Activated CD4-positive, alpha-beta T cell treated with anti-CD3 and anti-CD28 coated beads for 36 hours (primary cell): ENCODE data around the gene ARHGEF37. TPM values are rescaled to one million over a fixed set of nuclear protein-coding genes. Genes with fewer than 3 reads are reported as not detected.
A peak's percentile ranks its signal among the peaks of the same experiment; 100 is the strongest.

ENCODE experiments used
- ATAC-seq: fragments of 200-7000 bp; cut with Tn5 transposase; one replicate; pipeline ENCODE4 v1.10.0; 2021; ENCODE audit warnings: mild to moderate bottlenecking, moderate library complexity
- CTCF ChIA-PET: fragments of 350-600 bp; sonication (Branson Sonifier 250); formaldehyde crosslinking; loops from one replicate; lab custom pipeline; 2021; ENCODE audit warnings: antibody characterized with exemption; lab: Charles Lee
- POLR2A ChIA-PET: fragments of 350-600 bp; sonication (Branson Sonifier 250); formaldehyde crosslinking; loops from one replicate; lab custom pipeline; 2021; ENCODE audit warnings: antibody characterized with exemption, inconsistent platforms; lab: Charles Lee
- DNase-seq: peaks from one replicate; pipeline ENCODE4 v3.0.0-alpha.2; 2020
- H3K27ac Mint-ChIP-seq: one replicate; pipeline ENCODE4 v1.8.0; 2021; ENCODE audit warnings: mixed read lengths
- H3K27me3 Mint-ChIP-seq: one replicate; pipeline ENCODE4 v1.8.0; 2021; ENCODE audit warnings: mixed read lengths
- H3K36me3 Mint-ChIP-seq: one replicate; pipeline ENCODE4 v1.8.0; 2021; ENCODE audit warnings: low read depth, mixed read lengths
- H3K4me1 Mint-ChIP-seq: one replicate; pipeline ENCODE4 v1.8.0; 2021; ENCODE audit warnings: mixed read lengths
- H3K4me3 Mint-ChIP-seq: one replicate; pipeline ENCODE4 v1.8.0; 2021; ENCODE audit warnings: mild to moderate bottlenecking, moderate library complexity, mixed read lengths
- H3K9me3 Mint-ChIP-seq: one replicate; pipeline ENCODE4 v1.8.0; 2021; ENCODE audit warnings: low read depth, mixed read lengths
- intact Hi-C, 2 experiments: fragments of 100-400 bp; cut with DNase I in 1 of 2; cut with micrococcal nuclease in 1 of 2; formaldehyde crosslinking; loops; one replicate each; pipeline versions ENCODE4 v1.14.2 to v1.15.1; 2022 to 2024; cut with DNase I, micrococcal nuclease
- total RNA-seq, 2 experiments: library from RNA; stranded (reverse); gene quantifications; one replicate each; pipeline ENCODE4 v1.2.3, GENCODE V29; 2021

The ARHGEF37 gene
- total RNA-seq, 2 experiments from 2014 or later = 1.7 to 2.1 TPM

DNA sequence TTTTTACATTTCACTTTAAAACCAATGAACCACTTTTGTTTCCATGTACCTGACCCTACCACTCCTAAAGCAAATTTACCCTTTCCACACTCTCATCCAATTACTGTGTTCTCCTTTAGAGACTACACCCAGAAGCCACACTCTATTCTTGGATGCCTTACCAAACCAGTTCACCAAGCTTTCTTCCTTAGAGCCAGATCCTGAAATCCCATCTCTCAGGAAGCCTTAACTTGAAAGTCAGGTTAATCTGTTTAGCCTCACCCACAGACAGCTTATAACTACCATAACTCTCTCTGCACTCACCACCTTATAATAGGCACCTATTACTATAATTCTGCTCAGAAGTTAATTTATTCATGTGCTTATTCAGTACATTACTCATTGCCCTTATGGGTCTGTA lies 34.3 kb upstream of the ARHGEF37 start:
- Mint-ChIP-seq H3K27me3 (no peaks in the 10 kb centered on the region), H3K4me1 (peaks cover 54% of the 10 kb centered on the region), H3K36me3 (peaks cover 66% of the 10 kb centered on the region), H3K4me3 (peak overlapping the region; percentile 95), H3K9me3 (no peaks in the 10 kb centered on the region), H3K27ac (peak overlapping the region; percentile 82)
- ChIA-PET CTCF (interaction anchor here (0.5 to 1.4 kb wide), 3 partner anchors 14 to 29 kb away, joined by 3 to 4 read pairs (median 3); no protein-coding TSS in a partner anchor), POLR2A (interaction anchor here (2.1 kb wide), 1 partner anchor 11 kb away, joined by 5 read pairs; no protein-coding TSS in a partner anchor)
- intact Hi-C loops = loop anchor here (5.0 kb wide), 1 partner anchor 35 kb away; no protein-coding TSS in a partner anchor
- ATAC-seq = no peak
- DNase-seq = no peak

DNA sequence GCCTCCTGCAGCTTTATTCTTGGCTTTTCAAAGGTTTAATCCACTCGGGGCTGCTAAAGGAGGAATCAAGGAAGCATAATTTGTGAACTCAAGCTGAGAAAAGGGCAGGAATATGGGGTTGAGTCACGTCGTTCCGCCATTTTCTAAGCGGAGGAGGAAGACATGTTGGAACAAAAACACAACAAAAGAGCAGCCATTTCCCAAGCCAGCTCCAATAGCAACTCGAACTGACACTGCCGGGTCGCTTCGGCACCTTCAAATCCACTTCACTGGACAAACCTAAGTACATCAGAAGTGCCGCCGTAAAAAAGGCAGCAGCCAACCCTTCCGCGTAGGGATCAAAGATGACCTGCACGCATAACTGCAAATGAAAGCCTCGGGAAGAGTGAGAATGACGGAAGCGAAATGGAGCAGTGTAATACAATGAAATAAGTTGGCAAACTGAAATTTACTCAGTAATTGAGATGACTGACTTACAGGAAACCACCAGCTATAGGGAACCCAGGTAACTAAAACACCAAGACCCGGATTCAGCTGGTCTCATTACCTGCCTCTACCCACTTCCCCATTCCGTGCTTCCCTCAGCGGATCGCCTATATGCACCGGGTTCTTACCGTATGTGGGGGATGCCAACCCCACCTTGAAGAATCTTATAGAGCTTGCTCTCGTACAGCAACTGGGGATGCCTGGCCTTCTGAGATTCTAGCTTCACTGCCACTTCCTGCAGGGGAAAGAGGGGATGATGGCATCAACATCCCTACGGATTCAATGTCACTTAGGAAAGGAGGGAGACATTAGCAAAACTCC lies 31.6 kb upstream of the ARHGEF37 start:
- intact Hi-C loops = loop anchor here (2.0 to 5.0 kb wide), 3 partner anchors 37 to 1167 kb away; partner anchors contain the start of genes FBXO38 (in 1 of the 2) and RPS14 (in 1 of the 2)
- Mint-ChIP-seq H3K27me3 (no peaks in the 10 kb centered on the region), H3K4me1 (peaks cover 42% of the 10 kb centered on the region), H3K27ac (peak overlapping the region; percentile 100), H3K9me3 (no peaks in the 10 kb centered on the region), H3K4me3 (peak overlapping the region; percentile 95), H3K36me3 (peaks cover 56% of the 10 kb centered on the region)
- DNase-seq = peak; percentile 66
- ChIA-PET CTCF (interaction anchor here (0.7 to 2.9 kb wide), 12 partner anchors 9 to 204 kb away, joined by 3 to 12 read pairs (median 4); partner anchors contain the start of gene GRPEL2), POLR2A (interaction anchor here (0.6 to 3.3 kb wide), 12 partner anchors 12 to 204 kb away, joined by 3 to 31 read pairs (median 3); partner anchors contain the start of genes GRPEL2 and PCYOX1L)
- peak; percentile 6 for ATAC-seq

DNA sequence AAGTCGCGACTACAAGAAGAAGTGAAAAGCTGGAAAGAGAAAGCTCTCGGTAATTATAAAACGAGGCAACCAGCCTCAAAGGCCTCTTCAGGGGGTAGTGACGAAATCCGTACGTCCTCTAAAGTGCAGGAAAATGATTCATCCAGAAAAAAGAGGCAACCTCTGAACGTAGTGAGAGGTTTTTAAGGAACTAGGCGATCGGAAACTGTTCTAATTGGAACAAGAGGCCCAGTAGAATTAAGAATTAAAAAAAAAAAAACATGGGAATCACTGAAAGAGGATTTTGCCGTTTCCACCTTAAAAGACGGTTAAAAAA lies 31.1 kb upstream of the ARHGEF37 start:
- intact Hi-C loops = loop anchor here in 1 of 2 experiments (2.0 kb wide), 2 partner anchors 899 to 1167 kb away; partner anchors contain the start of genes FBXO38 and RPS14
- CTCF ChIA-PET = interaction anchor here (0.6 to 2.9 kb wide), 10 partner anchors 10 to 410 kb away, joined by 3 to 12 read pairs (median 4); partner anchors contain the start of gene GRPEL2
- peak overlapping the region; percentile 95 for H3K4me3 Mint-ChIP-seq
- POLR2A ChIA-PET = interaction anchor here (0.6 to 3.3 kb wide), 9 partner anchors 12 to 190 kb away, joined by 3 to 31 read pairs (median 3); no protein-coding TSS in a partner anchor
- no peak for ATAC-seq
- DNase-seq = peak; percentile 37
- peaks cover 51% of the 10 kb centered on the region for H3K36me3 Mint-ChIP-seq
- H3K27me3 Mint-ChIP-seq = no peaks in the 10 kb centered on the region
- no peaks in the 10 kb centered on the region for H3K9me3 Mint-ChIP-seq
- peak overlapping the region; percentile 100 for H3K27ac Mint-ChIP-seq
- H3K4me1 Mint-ChIP-seq = peaks cover 38% of the 10 kb centered on the region

DNA sequence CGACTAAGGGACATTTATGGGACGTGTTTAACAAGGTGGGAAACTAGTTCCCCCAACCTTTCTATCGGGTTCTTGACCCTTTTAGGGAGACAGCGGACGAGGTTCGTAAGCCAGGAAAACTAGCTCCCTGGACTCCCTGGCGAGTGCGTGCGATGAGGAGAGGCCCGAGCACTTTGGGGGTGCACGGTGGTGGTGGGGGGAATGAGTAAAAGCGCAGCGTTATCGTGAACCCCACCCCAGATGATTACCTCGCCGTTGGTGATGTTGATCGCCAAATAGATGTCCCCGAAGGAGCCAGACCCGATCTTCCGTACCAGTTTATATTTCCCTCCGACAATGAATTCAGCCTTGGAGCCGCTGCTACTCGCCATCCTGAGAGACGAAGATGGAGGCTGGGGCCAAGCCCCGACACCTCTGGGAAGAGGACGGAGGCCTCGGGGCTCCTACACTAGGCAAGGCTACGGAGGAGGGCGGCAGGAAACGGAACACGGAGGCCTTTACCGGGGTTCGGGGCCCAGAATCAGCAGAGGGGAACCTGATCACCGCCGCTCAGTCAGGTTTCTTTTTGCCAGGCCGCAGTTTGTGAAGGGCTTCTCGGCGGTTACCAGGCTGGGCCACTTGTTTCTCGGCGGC lies 30.6 kb upstream of the ARHGEF37 start:
- CTCF ChIA-PET = interaction anchor here (0.6 to 2.9 kb wide), 20 partner anchors 8 to 409 kb away, joined by 3 to 20 read pairs (median 4); partner anchors contain the start of genes ARHGEF37 and GRPEL2
- intact Hi-C loops = loop anchor here (1.0 to 2.0 kb wide), 7 partner anchors 26 to 1168 kb away; partner anchors contain the start of genes GRPEL2 (in 2 of the 2), FBXO38 (in 1 of the 2), HMGXB3 (in 1 of the 2) and RPS14 (in 1 of the 2)
- Mint-ChIP-seq H3K27ac (peak overlapping the region; percentile 100), H3K9me3 (no peaks in the 10 kb centered on the region), H3K4me3 (peak overlapping the region; percentile 95), H3K4me1 (peaks cover 33% of the 10 kb centered on the region), H3K36me3 (peaks cover 46% of the 10 kb centered on the region), H3K27me3 (no peaks in the 10 kb centered on the region)
- ATAC-seq (peak; percentile 4), DNase-seq (no peak)
- POLR2A ChIA-PET = interaction anchor here (0.5 to 3.3 kb wide), 9 partner anchors 12 to 205 kb away, joined by 3 to 31 read pairs (median 4); partner anchors contain the start of genes GRPEL2 and PCYOX1L

DNA sequence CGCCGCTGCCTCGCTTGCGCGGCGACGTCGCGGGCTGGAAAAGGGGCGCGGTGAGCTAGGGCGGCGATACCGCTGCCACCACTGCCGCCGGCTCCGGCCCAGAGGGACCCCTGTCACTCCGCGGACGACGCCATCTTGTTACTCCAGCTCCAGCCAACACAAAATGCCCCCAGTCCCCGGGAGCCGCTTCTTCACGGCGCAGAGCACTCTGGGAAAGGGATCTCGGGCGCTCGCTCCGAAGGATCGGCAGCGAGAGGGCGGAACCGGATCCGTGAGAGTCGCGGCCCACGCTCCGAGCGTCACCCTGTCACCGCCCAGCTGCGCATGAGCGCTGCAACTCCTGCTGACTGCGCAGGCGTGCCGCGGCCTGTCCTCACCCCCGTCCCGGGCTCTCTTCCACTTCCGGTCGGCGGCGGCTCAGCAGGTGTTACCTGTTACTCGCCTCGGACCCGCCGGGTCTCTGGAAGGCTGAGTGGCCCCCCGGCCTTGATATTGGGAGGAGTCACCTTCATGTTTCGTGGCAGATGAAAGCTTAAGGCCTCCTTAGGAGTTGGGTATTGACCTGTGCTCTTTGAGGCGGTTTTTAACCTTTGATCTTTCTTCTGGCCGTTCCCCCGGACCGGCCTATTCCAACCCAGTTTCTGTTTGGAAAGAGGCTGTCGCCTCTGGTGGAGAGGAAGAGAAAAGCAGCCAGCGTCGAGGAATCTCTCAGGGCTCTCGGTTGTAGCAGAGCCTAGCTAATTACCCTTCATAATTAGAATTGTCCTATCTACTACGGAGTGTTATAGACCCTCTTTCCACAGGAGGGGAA lies 29.9 kb upstream of the ARHGEF37 start, which contains the start of gene CSNK1A1:
TSS of gene CSNK1A1 (minus strand) at position 213 of the 811 bp plus-strand sequence. CDS start 475 bp downstream, outside the sequence.
- peak; percentile 90 for ATAC-seq
- peaks cover 27% of the 10 kb centered on the region for H3K4me1 Mint-ChIP-seq
- no peaks in the 10 kb centered on the region for H3K9me3 Mint-ChIP-seq
- peak within 1 kb of the TSS; percentile 95 for H3K4me3 Mint-ChIP-seq
- H3K27ac Mint-ChIP-seq = peak within 1 kb of the TSS; percentile 100
- H3K27me3 Mint-ChIP-seq = no peaks in the 10 kb centered on the region
- DNase-seq = peak; percentile 100
- intact Hi-C loops = loop anchor here (1.0 to 2.0 kb wide), 7 partner anchors 25 to 1169 kb away; partner anchors contain the start of genes GRPEL2 (in 2 of the 2), FBXO38 (in 1 of the 2), HMGXB3 (in 1 of the 2) and RPS14 (in 1 of the 2)
- CTCF ChIA-PET = interaction anchor here (0.6 to 2.9 kb wide), 22 partner anchors 8 to 800 kb away, joined by 3 to 20 read pairs (median 4); partner anchors contain the start of genes ARHGEF37 and GRPEL2
- POLR2A ChIA-PET = interaction anchor here (0.5 to 3.3 kb wide), 8 partner anchors 11 to 206 kb away, joined by 3 to 31 read pairs (median 4); partner anchors contain the start of genes GRPEL2 and PCYOX1L
- H3K36me3 Mint-ChIP-seq = peaks cover 41% of the 10 kb centered on the region

DNA sequence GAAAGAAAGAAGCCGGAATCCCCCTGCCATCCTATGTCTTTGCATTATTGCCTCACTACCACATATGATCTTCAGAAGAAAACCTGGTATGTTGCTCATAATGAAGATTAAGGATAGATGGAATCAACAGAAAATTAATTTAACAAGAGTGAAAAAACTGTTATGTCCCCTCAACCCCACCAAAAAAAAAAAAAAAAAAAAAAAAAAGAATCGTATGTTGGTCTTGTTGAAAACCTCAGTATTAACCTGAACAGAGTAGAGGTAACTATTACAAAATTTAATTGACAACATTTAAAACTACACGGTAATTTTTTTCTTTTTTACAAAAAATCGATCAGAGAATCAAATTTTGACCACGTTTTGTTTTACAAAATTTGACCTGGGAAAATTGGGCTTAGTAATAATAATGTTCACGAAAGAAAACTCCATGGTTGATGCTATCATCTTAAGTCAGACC lies 29.2 kb upstream of the ARHGEF37 start:
- ChIA-PET POLR2A (interaction anchor here (0.6 to 3.3 kb wide), 5 partner anchors 10 to 207 kb away, joined by 4 to 31 read pairs (median 7); partner anchors contain the start of genes GRPEL2 and PCYOX1L), CTCF (interaction anchor here (0.6 to 2.9 kb wide), 19 partner anchors 9 to 800 kb away, joined by 3 to 20 read pairs (median 4); partner anchors contain the start of genes ARHGEF37 and GRPEL2)
- ATAC-seq (no peak), DNase-seq (no peak)
- Mint-ChIP-seq H3K36me3 (peaks cover 34% of the 10 kb centered on the region), H3K4me1 (peaks cover 20% of the 10 kb centered on the region), H3K27me3 (no peaks in the 10 kb centered on the region), H3K27ac (peak overlapping the region; percentile 100), H3K4me3 (peak overlapping the region; percentile 95), H3K9me3 (no peaks in the 10 kb centered on the region)
- intact Hi-C loops = no loop called here

DNA sequence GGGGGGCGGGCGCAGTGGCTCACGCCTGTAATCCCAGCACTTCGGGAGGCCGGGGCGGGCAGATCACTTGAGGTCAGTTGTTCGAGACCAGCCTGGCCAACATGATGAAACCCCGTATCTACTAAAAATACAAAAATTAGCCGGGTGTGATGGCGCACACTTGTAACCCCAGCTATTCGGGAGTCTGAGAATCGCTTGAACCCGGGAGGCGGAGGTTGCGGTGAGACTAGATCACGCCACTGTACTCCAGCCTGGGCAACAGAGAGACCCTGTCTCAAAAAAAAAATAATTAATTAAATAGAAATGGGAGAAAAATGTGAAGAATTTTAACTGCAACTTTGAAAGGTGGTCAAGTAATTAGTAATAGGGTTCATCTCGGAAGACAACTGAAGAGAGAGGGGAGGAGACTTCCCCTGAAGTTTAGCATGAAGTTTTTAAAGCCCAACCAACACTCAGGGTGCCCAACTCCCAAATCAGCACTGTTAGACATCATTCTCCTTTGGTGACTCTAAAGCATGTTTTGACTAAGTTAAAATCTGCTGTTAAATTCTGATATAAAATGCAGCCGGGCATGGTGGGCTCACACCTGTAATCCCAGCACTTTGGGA lies 28.6 kb upstream of the ARHGEF37 start:
- POLR2A ChIA-PET = no interaction called here
- H3K4me1 Mint-ChIP-seq = peaks cover 14% of the 10 kb centered on the region
- peak overlapping the region; percentile 8 for H3K4me3 Mint-ChIP-seq
- H3K27ac Mint-ChIP-seq = no peak overlapping the region
- H3K9me3 Mint-ChIP-seq = no peaks in the 10 kb centered on the region
- H3K36me3 Mint-ChIP-seq = peaks cover 28% of the 10 kb centered on the region
- DNase-seq (no peak), ATAC-seq (no peak)
- no peaks in the 10 kb centered on the region for H3K27me3 Mint-ChIP-seq
- CTCF ChIA-PET = interaction anchor here (0.6 to 2.9 kb wide), 9 partner anchors 8 to 198 kb away, joined by 3 to 20 read pairs (median 5); no protein-coding TSS in a partner anchor
- intact Hi-C loops = no loop called here

DNA sequence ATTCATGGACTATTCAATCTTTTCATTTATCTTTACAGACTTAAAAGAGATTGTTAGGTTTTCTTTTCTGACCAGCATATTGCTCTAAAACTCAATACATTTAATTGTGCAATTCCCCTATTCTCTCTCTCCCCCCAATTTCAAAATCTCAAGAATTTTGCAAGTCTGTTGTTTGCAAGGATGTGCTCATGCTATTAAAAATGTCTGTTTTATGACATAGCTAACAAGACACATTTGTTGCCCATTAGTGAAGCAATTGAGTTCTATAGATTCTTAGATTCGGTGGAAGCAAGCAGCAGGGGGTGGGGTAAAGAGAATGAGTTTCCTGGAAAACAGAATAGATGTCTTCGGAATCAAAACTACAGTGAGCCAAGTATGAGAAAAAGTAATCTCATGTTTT lies 21.6 kb upstream of the ARHGEF37 start:
- no peak overlapping the region for H3K27ac Mint-ChIP-seq
- CTCF ChIA-PET = no interaction called here
- H3K27me3 Mint-ChIP-seq = no peaks in the 10 kb centered on the region
- ATAC-seq = no peak
- H3K9me3 Mint-ChIP-seq = no peaks in the 10 kb centered on the region
- H3K4me1 Mint-ChIP-seq = peaks cover 30% of the 10 kb centered on the region
- POLR2A ChIA-PET = interaction anchor here (0.7 kb wide), 1 partner anchor 71 kb away, joined by 3 read pairs; no protein-coding TSS in a partner anchor
- no peaks in the 10 kb centered on the region for H3K36me3 Mint-ChIP-seq
- no peak for DNase-seq
- intact Hi-C loops = loop anchor here (5.0 to 10.0 kb wide), 3 partner anchors 192 to 415 kb away; partner anchors contain the start of gene ABLIM3 (in 1 of the 2)
- H3K4me3 Mint-ChIP-seq = no peak overlapping the region

DNA sequence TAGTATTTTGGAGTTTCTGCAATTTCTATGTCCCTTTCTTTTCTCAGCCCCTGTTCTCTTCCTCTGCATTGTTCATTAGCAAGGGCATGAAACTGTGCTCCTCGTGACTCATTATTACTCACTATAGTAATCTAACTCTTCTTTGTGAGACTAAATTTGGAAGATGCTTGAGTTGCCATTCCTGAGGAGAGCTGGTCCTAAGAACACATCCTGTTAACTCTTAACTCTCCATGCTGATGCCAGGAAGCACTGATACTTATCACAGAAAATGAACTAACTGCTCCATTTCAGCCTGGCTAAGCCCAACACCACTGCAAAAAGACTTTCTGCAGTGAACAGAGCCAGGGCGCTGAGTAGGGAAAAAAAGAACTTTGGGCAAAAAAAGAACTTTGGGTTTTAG lies 19.4 kb upstream of the ARHGEF37 start:
- ATAC-seq = peak; percentile 91
- Mint-ChIP-seq H3K27ac (peak overlapping the region; percentile 74), H3K4me1 (peaks cover 30% of the 10 kb centered on the region), H3K27me3 (no peaks in the 10 kb centered on the region), H3K9me3 (no peaks in the 10 kb centered on the region), H3K36me3 (no peaks in the 10 kb centered on the region), H3K4me3 (no peak overlapping the region)
- CTCF ChIA-PET = interaction anchor here (0.6 to 3.5 kb wide), 18 partner anchors 10 to 245 kb away, joined by 3 to 38 read pairs (median 6); partner anchors contain the start of genes CSNK1A1, GRPEL2 and IL17B
- DNase-seq = peak; percentile 8
- intact Hi-C loops = loop anchor here (5.0 to 10.0 kb wide), 3 partner anchors 195 to 417 kb away; partner anchors contain the start of gene ABLIM3 (in 1 of the 2)
- POLR2A ChIA-PET = interaction anchor here (0.6 to 2.4 kb wide), 2 partner anchors 11 to 19 kb away, joined by 4 to 31 read pairs; partner anchors contain the start of gene CSNK1A1
